GM23338 (cell line): Measurements from ENCODE around the gene HMCN2. TPM values are rescaled to one million over a fixed set of nuclear protein-coding genes. Genes with fewer than 3 reads are reported as not detected.

Source experiments
- ATAC-seq: fragments of 200-7000 bp; cut with Tn5 transposase; 3 replicates; pipeline ENCODE4 v1.9.1; 2020
- DNase-seq: peaks from one replicate; pipeline ENCODE4 v3.0.0-alpha.2; 2015; ENCODE audit warnings: low spot score
- H2AFZ ChIP-seq: fragments of 200-600 bp; sonication (generic); 2 replicates; pipeline ENCODE4 v1.8.0; 2016; ENCODE audit warnings: antibody characterized with exemption, mild to moderate bottlenecking, moderate library complexity
- H3F3A ChIP-seq: fragments of 200-600 bp; sonication (generic); replicated peaks from 2 replicates; pipeline ENCODE4 v1.8.0; 2017; ENCODE audit warnings: antibody characterized with exemption, mixed run types, low read depth
- H3K27ac ChIP-seq: fragments of 200-600 bp; sonication (generic); 2 replicates; pipeline ENCODE4 v1.6.1; 2016; ENCODE audit warnings: low read depth
- H3K27me3 ChIP-seq: fragments of 200-600 bp; sonication (generic); 2 replicates; pipeline ENCODE4 v1.8.0; 2016; ENCODE audit warnings: mild to moderate bottlenecking, mixed run types, moderate library complexity; ENCODE audit not compliant: insufficient read depth
- H3K36me3 ChIP-seq: fragments of 200-600 bp; sonication (generic); 2 replicates; pipeline ENCODE4 v1.8.0; 2016; ENCODE audit warnings: mild to moderate bottlenecking; ENCODE audit not compliant: insufficient read depth
- H3K4me1 ChIP-seq: fragments of 200-600 bp; sonication (generic); 2 replicates; pipeline ENCODE4 v1.8.0; 2016; ENCODE audit warnings: mild to moderate bottlenecking, moderate library complexity; ENCODE audit not compliant: insufficient read depth
- H3K4me2 ChIP-seq: fragments of 200-600 bp; sonication (generic); 2 replicates; pipeline ENCODE4 v1.7.1; 2017; ENCODE audit warnings: mixed run types
- H3K4me3 ChIP-seq: fragments of 200-600 bp; sonication (generic); 2 replicates; pipeline ENCODE4 v1.6.1; 2016; ENCODE audit warnings: mixed run types
- H3K79me2 ChIP-seq: fragments of 200-600 bp; sonication (generic); replicated peaks from 2 replicates; pipeline ENCODE4 v1.8.0; 2017; ENCODE audit warnings: mild to moderate bottlenecking; ENCODE audit not compliant: insufficient read depth
- H3K9me2 ChIP-seq: fragments of 200-600 bp; sonication (generic); 2 replicates; pipeline ENCODE4 v1.8.0; 2017; ENCODE audit not compliant: insufficient read depth
- H4K20me1 ChIP-seq: fragments of 200-600 bp; sonication (generic); replicated peaks from 2 replicates; pipeline ENCODE4 v1.8.0; 2017; ENCODE audit warnings: mild to moderate bottlenecking; ENCODE audit not compliant: insufficient read depth
- H3K27ac Mint-ChIP-seq: 2 replicates; pipeline ENCODE4 v1.8.0; 2020; ENCODE audit warnings: inconsistent platforms, mild to moderate bottlenecking, moderate library complexity, mixed read lengths
- H3K27me3 Mint-ChIP-seq: 3 replicates; pipeline ENCODE4 v1.8.0; 2022; ENCODE audit warnings: low read depth, mild to moderate bottlenecking, moderate library complexity, mixed read lengths, inconsistent platforms; ENCODE audit not compliant: insufficient read depth, poor library complexity
- H3K36me3 Mint-ChIP-seq: 3 replicates; pipeline ENCODE4 v1.8.0; 2021; ENCODE audit warnings: low read depth, mild to moderate bottlenecking, inconsistent platforms, moderate library complexity, mixed read lengths
- H3K4me1 Mint-ChIP-seq: 3 replicates; pipeline ENCODE4 v1.8.0; 2020; ENCODE audit warnings: mild to moderate bottlenecking, inconsistent platforms, mixed read lengths
- H3K4me3 Mint-ChIP-seq: 3 replicates; pipeline ENCODE4 v1.8.0; 2021; ENCODE audit warnings: moderate library complexity, mild to moderate bottlenecking, inconsistent platforms, mixed read lengths
- H3K9me3 Mint-ChIP-seq: 3 replicates; pipeline ENCODE4 v1.8.0; 2020; ENCODE audit warnings: moderate library complexity, mild to moderate bottlenecking, inconsistent platforms, mixed read lengths
- EZH2 ChIP-seq: fragments of 200-600 bp; sonication (generic); IDR thresholded peaks from one replicate; pipeline ENCODE4 v1.8.0; 2017; ENCODE audit warnings: antibody characterized with exemption, mild to moderate bottlenecking, low read depth; ENCODE audit not compliant: unreplicated experiment
- EZH2phosphoT487 ChIP-seq: fragments of 200-600 bp; sonication (generic); IDR thresholded peaks from one replicate; pipeline ENCODE4 v1.8.1; 2018; ENCODE audit warnings: antibody characterized with exemption; ENCODE audit not compliant: unreplicated experiment
- NANOG ChIP-seq: IDR thresholded peaks from 2 replicates; pipeline ENCODE4 v1.6.1; 2016; ENCODE audit warnings: antibody characterized with exemption, borderline replicate concordance
- POLR2AphosphoS5 ChIP-seq: IDR thresholded peaks from 2 replicates; pipeline ENCODE4 v1.6.1; 2016; ENCODE audit warnings: antibody characterized with exemption, low read depth
- STAT1 ChIP-seq: IDR thresholded peaks from one replicate; pipeline ENCODE4 v1.6.1; 2016; ENCODE audit warnings: antibody characterized with exemption; ENCODE audit not compliant: unreplicated experiment
- ZNF114 ChIP-seq: fragments of 250-450 bp; sonication (Bioruptor Pico); IDR thresholded peaks from 2 replicates; pipeline ENCODE4 v1.5.0; 2020; ENCODE audit warnings: mild to moderate bottlenecking, moderate library complexity
- ZNF331 ChIP-seq: fragments of 250-450 bp; sonication (Bioruptor Pico); IDR thresholded peaks from 2 replicates; pipeline ENCODE4 v1.5.0; 2020; ENCODE audit warnings: low read depth, mild to moderate bottlenecking, moderate library complexity
- polyA plus RNA-seq: library from polyadenylated mRNA; unstranded; fragments of >200 nt; fragmentation: Nextera tagmentation; extraction: Ambion mirVana; gene quantifications from 2 replicates; pipeline ENCODE4 v1.2.1, GENCODE V29; 2016
- total RNA-seq: library from RNA; depleted of rRNA; stranded (reverse); fragments of >200 nt; shearing (Covaris generic); gene quantifications from 2 replicates; pipeline ENCODE4 v1.2.3, GENCODE V29; 2014
- TF ChIP-seq, protein P1 (sequence below): fragments of 250-450 bp; sonication (Bioruptor Pico); IDR thresholded peaks from 2 replicates; pipeline ENCODE4 v1.5.0; 2020; ENCODE audit warnings: mild to moderate bottlenecking, moderate library complexity

Gene HMCN2
- total and polyA plus RNA-seq, 2 experiments from 2014 or later: 1.3 to 4.7 TPM

- TF ChIP-seq POLR2AphosphoS5 (no peak), EZH2 (no peak), NANOG (no peak), STAT1 (no peak), EZH2phosphoT487 (no peak), ZNF114 (no peak), ZNF331 (CRISPR knock-in tag) (no peak)
- TF ChIP-seq, protein P1, sequence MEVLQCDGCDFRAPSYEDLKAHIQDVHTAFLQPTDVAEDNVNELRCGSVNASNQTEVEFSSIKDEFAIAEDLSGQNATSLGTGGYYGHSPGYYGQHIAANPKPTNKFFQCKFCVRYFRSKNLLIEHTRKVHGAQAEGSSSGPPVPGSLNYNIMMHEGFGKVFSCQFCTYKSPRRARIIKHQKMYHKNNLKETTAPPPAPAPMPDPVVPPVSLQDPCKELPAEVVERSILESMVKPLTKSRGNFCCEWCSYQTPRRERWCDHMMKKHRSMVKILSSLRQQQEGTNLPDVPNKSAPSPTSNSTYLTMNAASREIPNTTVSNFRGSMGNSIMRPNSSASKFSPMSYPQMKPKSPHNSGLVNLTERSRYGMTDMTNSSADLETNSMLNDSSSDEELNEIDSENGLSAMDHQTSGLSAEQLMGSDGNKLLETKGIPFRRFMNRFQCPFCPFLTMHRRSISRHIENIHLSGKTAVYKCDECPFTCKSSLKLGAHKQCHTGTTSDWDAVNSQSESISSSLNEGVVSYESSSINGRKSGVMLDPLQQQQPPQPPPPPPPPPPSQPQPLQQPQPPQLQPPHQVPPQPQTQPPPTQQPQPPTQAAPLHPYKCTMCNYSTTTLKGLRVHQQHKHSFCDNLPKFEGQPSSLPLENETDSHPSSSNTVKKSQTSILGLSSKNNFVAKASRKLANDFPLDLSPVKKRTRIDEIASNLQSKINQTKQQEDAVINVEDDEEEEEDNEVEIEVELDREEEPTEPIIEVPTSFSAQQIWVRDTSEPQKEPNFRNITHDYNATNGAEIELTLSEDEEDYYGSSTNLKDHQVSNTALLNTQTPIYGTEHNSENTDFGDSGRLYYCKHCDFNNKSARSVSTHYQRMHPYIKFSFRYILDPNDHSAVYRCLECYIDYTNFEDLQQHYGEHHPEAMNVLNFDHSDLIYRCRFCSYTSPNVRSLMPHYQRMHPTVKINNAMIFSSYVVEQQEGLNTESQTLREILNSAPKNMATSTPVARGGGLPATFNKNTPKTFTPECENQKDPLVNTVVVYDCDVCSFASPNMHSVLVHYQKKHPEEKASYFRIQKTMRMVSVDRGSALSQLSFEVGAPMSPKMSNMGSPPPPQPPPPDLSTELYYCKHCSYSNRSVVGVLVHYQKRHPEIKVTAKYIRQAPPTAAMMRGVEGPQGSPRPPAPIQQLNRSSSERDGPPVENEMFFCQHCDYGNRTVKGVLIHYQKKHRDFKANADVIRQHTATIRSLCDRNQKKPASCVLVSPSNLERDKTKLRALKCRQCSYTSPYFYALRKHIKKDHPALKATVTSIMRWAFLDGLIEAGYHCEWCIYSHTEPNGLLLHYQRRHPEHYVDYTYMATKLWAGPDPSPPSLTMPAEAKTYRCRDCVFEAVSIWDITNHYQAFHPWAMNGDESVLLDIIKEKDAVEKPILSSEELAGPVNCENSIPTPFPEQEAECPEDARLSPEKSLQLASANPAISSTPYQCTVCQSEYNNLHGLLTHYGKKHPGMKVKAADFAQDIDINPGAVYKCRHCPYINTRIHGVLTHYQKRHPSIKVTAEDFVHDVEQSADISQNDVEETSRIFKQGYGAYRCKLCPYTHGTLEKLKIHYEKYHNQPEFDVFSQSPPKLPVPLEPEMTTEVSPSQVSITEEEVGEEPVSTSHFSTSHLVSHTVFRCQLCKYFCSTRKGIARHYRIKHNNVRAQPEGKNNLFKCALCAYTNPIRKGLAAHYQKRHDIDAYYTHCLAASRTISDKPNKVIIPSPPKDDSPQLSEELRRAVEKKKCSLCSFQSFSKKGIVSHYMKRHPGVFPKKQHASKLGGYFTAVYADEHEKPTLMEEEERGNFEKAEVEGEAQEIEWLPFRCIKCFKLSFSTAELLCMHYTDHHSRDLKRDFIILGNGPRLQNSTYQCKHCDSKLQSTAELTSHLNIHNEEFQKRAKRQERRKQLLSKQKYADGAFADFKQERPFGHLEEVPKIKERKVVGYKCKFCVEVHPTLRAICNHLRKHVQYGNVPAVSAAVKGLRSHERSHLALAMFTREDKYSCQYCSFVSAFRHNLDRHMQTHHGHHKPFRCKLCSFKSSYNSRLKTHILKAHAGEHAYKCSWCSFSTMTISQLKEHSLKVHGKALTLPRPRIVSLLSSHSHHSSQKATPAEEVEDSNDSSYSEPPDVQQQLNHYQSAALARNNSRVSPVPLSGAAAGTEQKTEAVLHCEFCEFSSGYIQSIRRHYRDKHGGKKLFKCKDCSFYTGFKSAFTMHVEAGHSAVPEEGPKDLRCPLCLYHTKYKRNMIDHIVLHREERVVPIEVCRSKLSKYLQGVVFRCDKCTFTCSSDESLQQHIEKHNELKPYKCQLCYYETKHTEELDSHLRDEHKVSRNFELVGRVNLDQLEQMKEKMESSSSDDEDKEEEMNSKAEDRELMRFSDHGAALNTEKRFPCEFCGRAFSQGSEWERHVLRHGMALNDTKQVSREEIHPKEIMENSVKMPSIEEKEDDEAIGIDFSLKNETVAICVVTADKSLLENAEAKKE: no peak
- Histone ChIP-seq H3K36me3 (no peaks in the 10 kb centered on the region), H3F3A (no peaks in the 10 kb centered on the region), H3K9me2 (no peaks in the 10 kb centered on the region), H3K79me2 (no peaks in the 10 kb centered on the region), H4K20me1 (no peaks in the 10 kb centered on the region), H3K4me3 (no peak overlapping the region), H3K4me2 (no peak overlapping the region), H3K4me1 (peaks cover 15% of the 10 kb centered on the region), H3K27ac (no peak overlapping the region), H3K27me3 (no peaks in the 10 kb centered on the region), H2AFZ (no peak overlapping the region)
- no peak for DNase-seq
- Mint-ChIP-seq H3K4me1 (peaks cover 19% of the 10 kb centered on the region; the same call in 2 of the 3 replicates), H3K4me3 (no peak overlapping the region), H3K27ac (no peak overlapping the region), H3K9me3 (no peaks in the 10 kb centered on the region), H3K36me3 (peaks cover 12% of the 10 kb centered on the region; the same call in 2 of the 3 replicates), H3K27me3 (peaks cover 14% of the 10 kb centered on the region)
- no peak for ATAC-seq
These were observed 210.7 kb downstream of the HMCN2 start for GRCh38 chr9:130476151-130476730.
